Ascending aorta (tissue), 2 donors: ENCODE data around the gene ARSI. TPM values are rescaled to one million over a fixed set of nuclear protein-coding genes. Genes with fewer than 3 reads are reported as not detected.

Source experiments
- DNase-seq, 2 donors: peaks; one replicate each; pipeline ENCODE4 v3.0.0-alpha.2; 2019; ENCODE audit warnings: low spot score in 2 of 2
- H3K27ac ChIP-seq, 2 donors: fragments of 200-600 bp; sonication (generic); one replicate each; pipeline ENCODE4 v1.5.1; 2016 to 2017; ENCODE audit warnings: mild to moderate bottlenecking in 1 of 2
- H3K27me3 ChIP-seq: fragments of 200-600 bp; sonication (generic); one replicate; pipeline ENCODE4 v1.5.1; 2017
- H3K36me3 ChIP-seq, 2 donors: fragments of 200-600 bp; sonication (generic); one replicate each; pipeline ENCODE4 v1.5.1; 2016
- H3K4me1 ChIP-seq, 2 donors: fragments of 200-600 bp; sonication (generic); one replicate each; pipeline ENCODE4 v1.5.1; 2016 to 2017; ENCODE audit warnings: mild to moderate bottlenecking in 1 of 2
- H3K4me3 ChIP-seq, 2 donors: fragments of 200-600 bp; sonication (generic); one replicate each; pipeline ENCODE4 v1.5.1; 2016 to 2017; ENCODE audit warnings: mild to moderate bottlenecking in 1 of 2
- H3K9me3 ChIP-seq, 2 donors: fragments of 200-600 bp; sonication (generic); one replicate each; pipeline ENCODE4 v1.5.1; 2016
- intact Hi-C: fragments of 100-400 bp; cut with DNase I; formaldehyde crosslinking; loops from one replicate; pipeline ENCODE4 v1.15.1; 2023
- total RNA-seq: library from RNA; depleted of rRNA; stranded (reverse); fragments of >200 nt; gene quantifications from one replicate; pipeline ENCODE4 v1.1.0, GENCODE V29; 2016
- TF ChIP-seq, protein P1 (sequence below), 3 experiments: fragments of 200-600 bp in 2 of 3; fragments of 450-650 bp in 1 of 3; sonication (generic) in 2 of 3; IDR thresholded peaks; one replicate each; pipeline ENCODE4 v1.5.1; 2016 to 2019; ENCODE audit warnings: antibody characterized with exemption in 3 of 3, mild to moderate bottlenecking in 1 of 3, moderate library complexity in 1 of 3

Gene ARSI
- total RNA-seq, 1 donor from 2014 or later: not detected

DNA sequence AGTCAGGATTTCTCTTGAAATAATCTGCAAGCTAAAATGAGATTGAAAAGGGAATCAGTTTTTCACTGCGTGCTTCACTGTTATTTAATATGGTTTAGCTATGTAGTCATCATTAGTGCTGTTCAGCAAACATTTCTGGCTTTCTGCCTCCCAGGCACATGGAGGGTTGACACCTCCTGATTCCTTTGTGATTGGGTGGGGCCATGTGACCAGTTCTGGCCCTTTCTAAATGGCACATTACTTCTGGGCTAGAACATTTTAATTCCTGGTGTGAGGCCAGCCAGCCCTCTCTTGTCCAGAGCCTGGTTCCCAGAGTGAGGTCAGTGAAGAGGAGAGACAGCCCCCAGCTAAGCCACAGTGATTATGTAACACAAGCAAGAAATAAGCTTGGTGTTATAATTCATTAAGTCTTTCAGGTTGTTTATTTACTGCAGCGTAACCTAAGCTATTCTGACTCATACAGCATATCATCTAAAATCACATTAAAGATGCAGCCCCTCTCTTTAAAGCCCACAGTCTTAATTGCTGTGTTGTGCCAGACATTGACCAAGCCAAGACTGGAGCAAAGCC is 17.4 kb upstream of the ARSI start:
- DNase-seq: peak in 1 of 2 donors; percentile 77
- Histone ChIP-seq H3K27me3 (no peaks in the 10 kb centered on the region), H3K36me3 (no peaks in the 10 kb centered on the region), H3K9me3 (no peaks in the 10 kb centered on the region), H3K27ac (no peak overlapping the region), H3K4me1 (no peaks in the 10 kb centered on the region), H3K4me3 (no peak overlapping the region)
- TF ChIP-seq, protein P1, sequence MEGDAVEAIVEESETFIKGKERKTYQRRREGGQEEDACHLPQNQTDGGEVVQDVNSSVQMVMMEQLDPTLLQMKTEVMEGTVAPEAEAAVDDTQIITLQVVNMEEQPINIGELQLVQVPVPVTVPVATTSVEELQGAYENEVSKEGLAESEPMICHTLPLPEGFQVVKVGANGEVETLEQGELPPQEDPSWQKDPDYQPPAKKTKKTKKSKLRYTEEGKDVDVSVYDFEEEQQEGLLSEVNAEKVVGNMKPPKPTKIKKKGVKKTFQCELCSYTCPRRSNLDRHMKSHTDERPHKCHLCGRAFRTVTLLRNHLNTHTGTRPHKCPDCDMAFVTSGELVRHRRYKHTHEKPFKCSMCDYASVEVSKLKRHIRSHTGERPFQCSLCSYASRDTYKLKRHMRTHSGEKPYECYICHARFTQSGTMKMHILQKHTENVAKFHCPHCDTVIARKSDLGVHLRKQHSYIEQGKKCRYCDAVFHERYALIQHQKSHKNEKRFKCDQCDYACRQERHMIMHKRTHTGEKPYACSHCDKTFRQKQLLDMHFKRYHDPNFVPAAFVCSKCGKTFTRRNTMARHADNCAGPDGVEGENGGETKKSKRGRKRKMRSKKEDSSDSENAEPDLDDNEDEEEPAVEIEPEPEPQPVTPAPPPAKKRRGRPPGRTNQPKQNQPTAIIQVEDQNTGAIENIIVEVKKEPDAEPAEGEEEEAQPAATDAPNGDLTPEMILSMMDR (IDR thresholded peaks at IDR 0.05): no peak
- intact Hi-C loops: no loop called here

DNA sequence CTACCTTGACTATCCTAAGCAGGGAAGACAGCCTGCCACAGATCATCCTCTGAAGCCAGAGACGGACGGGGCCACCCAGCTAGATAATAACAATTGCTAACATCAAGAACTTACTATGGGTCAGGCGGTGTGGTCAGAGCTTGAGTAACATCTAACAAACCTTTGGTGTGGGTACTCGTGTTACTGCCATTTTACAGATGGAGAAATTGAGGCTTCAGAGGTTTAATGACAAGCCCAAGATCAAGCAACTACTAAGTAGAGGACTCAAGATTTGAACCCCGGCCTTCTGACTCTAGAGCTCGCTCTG is 16.7 kb upstream of the ARSI start:
- no peak overlapping the region for H3K27ac ChIP-seq
- no peaks in the 10 kb centered on the region for H3K9me3 ChIP-seq
- H3K36me3 ChIP-seq: no peaks in the 10 kb centered on the region
- DNase-seq: no peak
- TF ChIP-seq, protein P1 (IDR thresholded peaks at IDR 0.05): no peak
- intact Hi-C loops: no loop called here
- no peak overlapping the region for H3K4me3 ChIP-seq
- H3K4me1 ChIP-seq: no peaks in the 10 kb centered on the region
- no peaks in the 10 kb centered on the region for H3K27me3 ChIP-seq

DNA sequence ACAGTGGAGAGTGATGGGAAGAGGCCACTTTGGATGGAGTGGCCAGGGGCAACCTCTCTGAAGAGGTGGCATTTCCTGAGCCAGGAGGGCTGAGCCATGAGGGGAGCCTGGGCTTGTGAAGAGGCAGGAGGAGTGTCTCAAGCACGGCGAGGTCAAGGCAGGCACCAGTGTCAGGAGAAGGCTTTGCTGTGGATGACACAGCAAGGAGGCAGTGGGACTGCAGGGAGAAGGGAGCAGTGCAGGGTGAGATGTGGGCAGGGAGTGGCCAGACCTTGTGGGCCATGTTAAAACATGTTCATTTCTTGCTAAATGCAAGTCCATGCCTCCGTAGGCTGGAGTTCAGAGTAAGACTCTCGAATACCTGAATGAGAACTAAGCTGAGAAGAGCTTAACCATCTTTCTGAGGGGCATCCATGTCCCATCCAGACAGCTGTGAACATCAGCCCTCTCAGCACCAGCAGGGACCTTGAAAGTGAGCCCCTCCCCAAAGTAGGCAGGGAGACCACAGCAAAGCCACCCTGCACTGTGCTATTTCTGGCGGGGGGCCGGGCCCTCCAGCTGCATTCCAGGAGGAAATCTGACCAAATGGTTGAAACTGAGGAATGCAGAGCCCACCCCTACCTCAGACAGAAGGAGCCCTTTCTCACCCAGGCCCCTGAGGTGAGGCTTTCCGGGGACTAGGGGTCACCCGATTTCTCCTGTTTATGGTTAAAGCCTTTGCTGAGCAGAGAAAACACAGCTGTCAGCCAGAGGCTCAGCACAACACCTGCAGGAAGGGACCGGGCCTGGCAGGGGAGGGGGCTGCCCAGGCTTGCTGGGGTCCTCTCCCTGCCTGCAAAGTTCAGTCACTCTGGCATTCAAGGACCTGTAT is 16.1 kb upstream of the ARSI start:
- TF ChIP-seq, protein P1 (IDR thresholded peaks at IDR 0.05): no peak
- no peak for DNase-seq

GRCh38 chr5:150317048-150318003 is 14.6 kb upstream of the ARSI start:
- intact Hi-C loops: no loop called here
- no peak overlapping the region for H3K4me3 ChIP-seq
- TF ChIP-seq, protein P1 (IDR thresholded peaks at IDR 0.05): no peak
- H3K27me3 ChIP-seq: no peaks in the 10 kb centered on the region
- H3K9me3 ChIP-seq: no peaks in the 10 kb centered on the region
- H3K36me3 ChIP-seq: no peaks in the 10 kb centered on the region
- H3K27ac ChIP-seq: no peak overlapping the region
- DNase-seq: no peak
- no peaks in the 10 kb centered on the region for H3K4me1 ChIP-seq

More for the DNA sequence above, 16.1 kb upstream of the ARSI start:
- Histone ChIP-seq H3K4me1 (no peaks in the 10 kb centered on the region), H3K4me3 (no peak overlapping the region), H3K9me3 (no peaks in the 10 kb centered on the region), H3K27ac (no peak overlapping the region), H3K36me3 (no peaks in the 10 kb centered on the region), H3K27me3 (no peaks in the 10 kb centered on the region)
- intact Hi-C loops: no loop called here

GRCh38 chr5:150316320-150316719 is 13.6 kb upstream of the ARSI start:
- H3K9me3 ChIP-seq: no peaks in the 10 kb centered on the region
- TF ChIP-seq, protein P1 (IDR thresholded peaks at IDR 0.05): no peak
- no peak overlapping the region for H3K4me3 ChIP-seq
- no peaks in the 10 kb centered on the region for H3K4me1 ChIP-seq
- no peaks in the 10 kb centered on the region for H3K36me3 ChIP-seq
- intact Hi-C loops: no loop called here
- H3K27me3 ChIP-seq: no peaks in the 10 kb centered on the region
- H3K27ac ChIP-seq: no peak overlapping the region
- no peak for DNase-seq
